Measurements from ENCODE around the gene MYO7B. TPM values are rescaled to one million over a fixed set of nuclear protein-coding genes. Genes with fewer than 3 reads are reported as not detected.

MYO7B gene
- total RNA-seq, 1 donor from 2014 or later, result 0.02 TPM

DNA sequence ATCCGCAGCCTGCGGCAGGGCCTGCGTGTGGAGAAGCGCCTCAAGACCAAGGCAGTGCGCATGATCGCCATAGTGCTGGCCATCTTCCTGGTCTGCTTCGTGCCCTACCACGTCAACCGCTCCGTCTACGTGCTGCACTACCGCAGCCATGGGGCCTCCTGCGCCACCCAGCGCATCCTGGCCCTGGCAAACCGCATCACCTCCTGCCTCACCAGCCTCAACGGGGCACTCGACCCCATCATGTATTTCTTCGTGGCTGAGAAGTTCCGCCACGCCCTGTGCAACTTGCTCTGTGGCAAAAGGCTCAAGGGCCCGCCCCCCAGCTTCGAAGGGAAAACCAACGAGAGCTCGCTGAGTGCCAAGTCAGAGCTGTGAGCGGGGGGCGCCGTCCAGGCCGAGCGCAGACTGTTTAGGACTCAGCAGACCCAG, 115.9 kb downstream of the MYO7B start:
- Mint-ChIP-seq H3K4me3 (ENCODE audit: unreplicated experiment) (no peak overlapping the region), H3K27ac (ENCODE audit: unreplicated experiment) (no peak overlapping the region), H3K9me3 (ENCODE audit: low read depth) (no peaks in the 10 kb centered on the region), H3K27me3 (ENCODE audit: low read depth) (no peaks in the 10 kb centered on the region), H3K4me1 (ENCODE audit: low read depth) (peaks cover 44% of the 10 kb centered on the region), H3K36me3 (ENCODE audit: low read depth) (peaks cover 18% of the 10 kb centered on the region)
- TF ChIP-seq CTCF (IDR thresholded peaks at IDR 0.05), result no peak
- no peak for DNase-seq (ENCODE audit: low spot score)

GRCh38 chr2:127651971-127652550, 116.6 kb downstream of the MYO7B start:
- Mint-ChIP-seq H3K9me3 (ENCODE audit: low read depth) (no peaks in the 10 kb centered on the region), H3K27me3 (ENCODE audit: low read depth) (no peaks in the 10 kb centered on the region), H3K4me1 (ENCODE audit: low read depth) (peaks cover 38% of the 10 kb centered on the region), H3K27ac (ENCODE audit: unreplicated experiment) (no peak overlapping the region), H3K36me3 (ENCODE audit: low read depth) (peaks cover 18% of the 10 kb centered on the region), H3K4me3 (ENCODE audit: unreplicated experiment) (no peak overlapping the region)
- TF ChIP-seq CTCF (IDR thresholded peaks at IDR 0.05), result no peak
- no peak for DNase-seq (ENCODE audit: low spot score)

DNA sequence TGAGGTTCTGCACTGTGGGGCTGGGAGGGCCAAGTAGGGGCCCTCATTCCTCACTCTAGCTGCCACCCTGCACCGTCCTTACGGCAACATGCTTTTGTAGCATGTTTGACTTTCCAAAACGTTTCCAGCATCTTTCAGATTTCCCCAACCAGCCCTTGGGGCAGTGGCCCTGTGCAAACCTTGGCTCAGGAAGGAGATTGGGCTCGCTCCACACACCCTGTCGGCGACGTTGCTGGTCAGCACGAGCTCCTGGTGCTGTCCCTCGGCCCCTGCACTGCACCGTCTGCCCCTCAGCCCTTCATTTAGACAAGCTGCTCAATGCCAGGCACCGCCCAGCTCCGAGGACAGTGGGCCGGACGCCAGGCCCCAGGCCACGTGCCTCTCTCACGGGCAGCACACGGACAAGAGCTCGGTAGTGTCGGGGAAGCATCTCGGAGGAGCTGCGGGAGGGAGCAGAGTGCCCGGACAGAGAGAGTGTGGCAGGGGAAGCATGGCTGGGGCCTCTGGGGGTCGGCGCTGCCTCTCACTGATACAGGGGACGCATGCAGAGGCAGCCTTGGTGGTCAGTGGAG, 117.4 kb downstream of the MYO7B start:
- Mint-ChIP-seq H3K36me3 (ENCODE audit: low read depth) (peaks cover 16% of the 10 kb centered on the region), H3K4me3 (ENCODE audit: unreplicated experiment) (no peak overlapping the region), H3K4me1 (ENCODE audit: low read depth) (peaks cover 30% of the 10 kb centered on the region), H3K27ac (ENCODE audit: unreplicated experiment) (peak overlapping the region; percentile 22), H3K9me3 (ENCODE audit: low read depth) (no peaks in the 10 kb centered on the region), H3K27me3 (ENCODE audit: low read depth) (no peaks in the 10 kb centered on the region)
- TF ChIP-seq CTCF (IDR thresholded peaks at IDR 0.05), result no peak
- no peak for DNase-seq (ENCODE audit: low spot score)

DNA sequence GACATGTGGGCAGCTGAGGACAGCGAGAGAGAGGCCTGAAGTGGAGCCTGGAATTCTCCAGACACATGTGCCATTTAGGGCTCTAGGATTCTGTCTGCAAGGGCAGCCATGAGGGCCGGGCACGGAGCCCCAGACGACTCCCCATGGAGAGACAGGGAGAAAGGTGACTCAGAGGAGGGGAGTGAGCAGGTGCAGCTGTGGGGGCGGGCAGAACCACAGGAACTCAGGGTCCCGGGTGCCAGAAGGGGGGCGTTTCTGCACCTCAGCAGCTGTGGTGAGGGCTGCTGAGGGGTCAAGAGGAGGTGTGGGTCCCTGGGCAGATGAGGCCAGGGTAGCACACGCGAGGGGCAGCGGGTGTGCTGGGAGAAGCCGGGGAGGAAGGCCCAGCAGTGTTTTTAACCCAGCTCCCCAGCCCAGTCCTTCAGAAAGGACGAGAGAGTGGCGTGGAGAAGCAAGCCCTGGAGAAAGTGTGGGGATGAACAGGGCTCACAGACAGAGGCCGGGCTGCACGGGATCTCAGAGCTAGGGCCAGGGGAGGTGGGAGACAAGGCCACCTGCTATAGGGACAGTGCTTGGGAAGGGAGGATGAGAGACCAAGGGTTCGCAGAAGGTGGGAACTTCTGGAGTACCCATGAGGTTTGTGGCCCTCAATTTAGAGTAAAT, 118.1 kb downstream of the MYO7B start:
- no peaks in the 10 kb centered on the region for H3K27me3 Mint-ChIP-seq (ENCODE audit: low read depth)
- peaks cover 15% of the 10 kb centered on the region for H3K36me3 Mint-ChIP-seq (ENCODE audit: low read depth)
- no peak for DNase-seq (ENCODE audit: low spot score)
- peaks cover 25% of the 10 kb centered on the region for H3K4me1 Mint-ChIP-seq (ENCODE audit: low read depth)
- no peak overlapping the region for H3K4me3 Mint-ChIP-seq (ENCODE audit: unreplicated experiment)
- H3K27ac Mint-ChIP-seq (ENCODE audit: unreplicated experiment), result peak overlapping the region; percentile 75
- no peaks in the 10 kb centered on the region for H3K9me3 Mint-ChIP-seq (ENCODE audit: low read depth)
- no peak for TF ChIP-seq CTCF (IDR thresholded peaks at IDR 0.05)

GRCh38 chr2:127654084-127654837, 118.8 kb downstream of the MYO7B start:
- no peak for DNase-seq (ENCODE audit: low spot score)
- Mint-ChIP-seq H3K4me3 (ENCODE audit: unreplicated experiment) (no peak overlapping the region), H3K36me3 (ENCODE audit: low read depth) (peaks cover 15% of the 10 kb centered on the region)

More at GRCh38 chr2:127654084-127654837, 118.8 kb downstream of the MYO7B start:
- Mint-ChIP-seq H3K27me3 (ENCODE audit: low read depth) (no peaks in the 10 kb centered on the region), H3K27ac (ENCODE audit: unreplicated experiment) (peak overlapping the region; percentile 75), H3K4me1 (ENCODE audit: low read depth) (peaks cover 31% of the 10 kb centered on the region), H3K9me3 (ENCODE audit: low read depth) (no peaks in the 10 kb centered on the region)
- no peak for TF ChIP-seq CTCF (IDR thresholded peaks at IDR 0.05)

Data from chondrocyte (in vitro differentiated cells).